K562 (cell line): ENCODE results near the gene SPATA6. TPM values are rescaled to one million over a fixed set of nuclear protein-coding genes. Genes with fewer than 3 reads are reported as not detected.

Experiments
- ATAC-seq: fragments of 200-7000 bp; cut with Tn5 transposase; 3 replicates; pipeline ENCODE4 v1.9.1; 2020; ENCODE audit warnings: moderate library complexity
- BruUV-seq: library from RNA; stranded (reverse); fragments of 400-500 nt; replicated peaks from 2 replicates; lab custom pipeline; 2021; lab: Mats Ljungman, UMichigan
- CTCF ChIA-PET: fragments of 300-600 bp; formaldehyde crosslinking; extraction: SDS; loops from one replicate; lab custom pipeline; 2021; ENCODE audit warnings: low intra/inter-chr PET ratio; lab: Yijun Ruan, JAX
- POLR2A ChIA-PET: fragments of 300-600, 350-650 bp; sonication (Branson Sonifier 250); formaldehyde crosslinking; extraction: SDS; loops from one replicate; lab custom pipeline; 2021; ENCODE audit warnings: antibody characterized with exemption, inconsistent platforms; lab: Yijun Ruan, JAX
- DNase-seq, 4 experiments: peaks; one replicate each; pipeline versions ENCODE4 v3.0.0 to v3.0.0-alpha.2; 2011 to 2018; ENCODE audit warnings: low spot score in 3 of 4, mixed read lengths in 3 of 4; ENCODE audit errors: extremely low read depth in 1 of 4
- FAIRE-seq: peaks from 2 replicates; lab custom pipeline; 2011; peaks lifted over from hg19 to GRCh38; lab: Jason Lieb, UNC
- H2AFZ ChIP-seq: 2 replicates; pipeline ENCODE4 v1.6.0; 2011; ENCODE audit warnings: low read depth, low read length, control low read depth, inconsistent platforms
- H3K27ac ChIP-seq: fragments of 200-600 bp; 3 replicates; pipeline ENCODE4 v1.8.0; 2011; ENCODE audit warnings: low read depth, mild to moderate bottlenecking, control low read depth, inconsistent platforms, low read length, moderate library complexity, mixed read lengths; ENCODE audit errors: extremely low read depth
- H3K27me3 ChIP-seq, 2 experiments: fragments of 300-600 bp in 1 of 2; 2 replicates in 1 of 2; 3 replicates in 1 of 2; pipeline versions ENCODE4 v1.6.0 to v1.8.0; 2011; ENCODE audit warnings: inconsistent platforms in 2 of 2, low read length in 2 of 2, mild to moderate bottlenecking in 1 of 2, mixed read lengths in 1 of 2, moderate library complexity in 1 of 2; ENCODE audit not compliant: control insufficient read depth in 2 of 2, insufficient read depth in 2 of 2
- H3K36me3 ChIP-seq: fragments of 300-600 bp; 3 replicates; pipeline ENCODE4 v1.8.0; 2011; ENCODE audit warnings: mild to moderate bottlenecking, low read length, inconsistent platforms; ENCODE audit not compliant: control insufficient read depth, insufficient read depth
- H3K4me1 ChIP-seq, 2 experiments: fragments of 200-600 bp in 1 of 2; replicated peaks in 1 of 2; 2 replicates in 1 of 2; 3 replicates in 1 of 2; pipeline versions ENCODE4 v1.5.1 to v1.8.0; 2011; ENCODE audit warnings: inconsistent platforms in 2 of 2, low read length in 2 of 2, mild to moderate bottlenecking in 1 of 2, mixed read lengths in 1 of 2, moderate library complexity in 1 of 2; ENCODE audit not compliant: control insufficient read depth in 2 of 2, insufficient read depth in 2 of 2
- H3K4me2 ChIP-seq: 2 replicates; pipeline ENCODE4 v1.6.1; 2011; ENCODE audit warnings: low read length, control low read depth, inconsistent platforms, mixed read lengths; ENCODE audit not compliant: insufficient read depth
- H3K4me3 ChIP-seq: fragments of 200-600 bp; sonication (generic), shearing (Covaris generic); 2 replicates; pipeline ENCODE4 v1.5.1; 2016; ENCODE audit warnings: control low read depth, inconsistent platforms
- H3K79me2 ChIP-seq: fragments of 200-600 bp; 3 replicates; pipeline ENCODE4 v1.8.0; 2011; ENCODE audit warnings: low read length, inconsistent platforms; ENCODE audit not compliant: control insufficient read depth, insufficient read depth
- H3K9ac ChIP-seq, 2 experiments: 2 replicates each; pipeline versions ENCODE4 v1.6.0 to v1.6.1; 2011; ENCODE audit warnings: low read depth in 2 of 2, low read length in 2 of 2, control low read depth in 1 of 2, inconsistent platforms in 1 of 2, mild to moderate bottlenecking in 1 of 2, mixed read lengths in 1 of 2; ENCODE audit not compliant: insufficient read depth in 1 of 2
- H3K9me1 ChIP-seq: one replicate; pipeline ENCODE4 v1.6.0; 2011; ENCODE audit warnings: inconsistent platforms, mild to moderate bottlenecking, low read length, moderate library complexity; ENCODE audit not compliant: control insufficient read depth, insufficient read depth
- H3K9me3 ChIP-seq: replicated peaks from 2 replicates; pipeline ENCODE4 v1.5.1; 2011; ENCODE audit warnings: low read depth, low read length, inconsistent platforms; ENCODE audit not compliant: control insufficient read depth, insufficient read depth
- H4K20me1 ChIP-seq: replicated peaks from 2 replicates; pipeline ENCODE4 v1.6.1; 2011; ENCODE audit warnings: low read length, inconsistent platforms, mixed read lengths; ENCODE audit not compliant: control insufficient read depth, insufficient read depth
- CSDE1 ChIP-seq, 2 experiments: fragments of 450-650 bp; IDR thresholded peaks; 2 replicates each; pipeline ENCODE4 v1.6.1; 2016; ENCODE audit warnings: mild to moderate bottlenecking in 1 of 2
- GABPB2 ChIP-seq: fragments of 250-450 bp; sonication (Bioruptor Pico); conservative IDR thresholded peaks from 2 replicates; pipeline ENCODE4 v1.5.1; 2021; ENCODE audit warnings: mild to moderate bottlenecking
- HMGXB4 ChIP-seq: sonication (generic); formaldehyde crosslinking; IDR thresholded peaks from 2 replicates; pipeline ENCODE4 v1.8.1; 2023; ENCODE audit warnings: mild to moderate bottlenecking, missing genetic modification reagents
- SUPT5H ChIP-seq: fragments of 450-650 bp; IDR thresholded peaks from 2 replicates; pipeline ENCODE4 v1.6.1; 2016
- USF1 ChIP-seq: sonication (generic); formaldehyde crosslinking; IDR thresholded peaks from 2 replicates; pipeline ENCODE4 v1.9.0; 2022; ENCODE audit warnings: mild to moderate bottlenecking, missing genetic modification reagents
- USF2 ChIP-seq: sonication (generic); formaldehyde crosslinking; IDR thresholded peaks from 2 replicates; pipeline ENCODE4 v1.5.0; 2020; ENCODE audit warnings: missing genetic modification reagents
- ZBTB9 ChIP-seq: fragments of 450-650 bp; formaldehyde crosslinking; IDR thresholded peaks from 2 replicates; pipeline ENCODE4 v1.4.0; 2020; ENCODE audit warnings: mild to moderate bottlenecking, moderate library complexity
- ZNF277 ChIP-seq: fragments of 250-450 bp; sonication (Bioruptor Pico); IDR thresholded peaks from 2 replicates; pipeline ENCODE4 v1.8.0; 2022; ENCODE audit warnings: inconsistent platforms, mild to moderate bottlenecking, moderate library complexity, borderline replicate concordance
- ZNF324 ChIP-seq: fragments of 250-450 bp; sonication (Bioruptor Pico); IDR thresholded peaks from 2 replicates; pipeline ENCODE4 v1.4.0; 2020; ENCODE audit warnings: mild to moderate bottlenecking
- ZNF586 ChIP-seq: fragments of 450-650 bp; formaldehyde crosslinking; conservative IDR thresholded peaks from 2 replicates; pipeline ENCODE4 v1.4.0; 2020; ENCODE audit warnings: mild to moderate bottlenecking, moderate library complexity
- WGBS: fragments of 100-300 bp; shearing (Covaris generic); methylation state at CpG from one replicate; pipeline ENCODE4 v1.1.6; 2016; ENCODE audit warnings: low coverage, mixed read lengths; ENCODE audit not compliant: insufficient coverage; ENCODE audit errors: missing lambda C conversion rate; 5-methylcytosine and 5-hydroxymethylcytosine counted together
- in situ Hi-C: fragments of 300-500 bp; cut with MboI; formaldehyde crosslinking; loops from 4 replicates; pipeline ENCODE4 v1.15.0; 2018; ENCODE audit warnings: inconsistent platforms, mixed read lengths
- intact Hi-C: fragments of 100-400 bp; cut with micrococcal nuclease; formaldehyde crosslinking; loops from 2 replicates; pipeline ENCODE4 v1.14.2; 2022
- polyA plus RNA-seq, 8 experiments: library from polyadenylated mRNA; depleted of rRNA in 4 of 8; stranded (reverse) in 5 of 8; unstranded in 3 of 8; fragments of >200 nt; fragmentation: Nextera tagmentation in 2 of 8; fragmentation: Illumina TruSeq in 1 of 8; extraction: Ambion mirVana in 2 of 8; extraction: Trizol in 1 of 8; gene quantifications; 2 replicates each; pipeline versions ENCODE4 v1.2.1 to v1.2.3, GENCODE V29; 2011 to 2014; ENCODE audit warnings: inconsistent platforms in 1 of 8, missing spikeins in 1 of 8
- total RNA-seq, 7 experiments: library from RNA; depleted of rRNA in 6 of 7; stranded (reverse); fragments of >200 nt in 6 of 7; fragmentation: Illumina TruSeq in 2 of 7; extraction: Trizol in 2 of 7; gene quantifications; 2 replicates each; pipeline versions ENCODE4 v1.2.1 to v1.2.3, GENCODE V29; 2011 to 2021; ENCODE audit warnings: low replicate concordance in 1 of 7

SPATA6 gene
- total and polyA plus RNA-seq, 9 of the 15 experiments (the other 6 are each of a cell fraction or from before 2014, with no cell fraction given), result 0.01 to 0.91 (median 0.18) TPM

- FAIRE-seq (no peak), ATAC-seq (no peak), DNase-seq (no peak)
- H3K36me3 ChIP-seq, result no peaks in the 10 kb centered on the region
- H2AFZ ChIP-seq, result no peak overlapping the region
- in situ Hi-C loops (no loop called here), intact Hi-C loops (no loop called here)
- ChIA-PET POLR2A (no interaction called here), CTCF (no interaction called here)
- no peaks in the 10 kb centered on the region for H3K79me2 ChIP-seq
- no peaks in the 10 kb centered on the region for H3K4me1 ChIP-seq
- BruUV-seq, result no TSS peak
- H3K27ac ChIP-seq, result no peak overlapping the region
- H3K4me2 ChIP-seq, result no peak overlapping the region
- H3K27me3 ChIP-seq, result no peaks in the 10 kb centered on the region
- 0% methylated on average over 1 of the region's 1 CpG for WGBS
- no peaks in the 10 kb centered on the region for H3K9me3 ChIP-seq
- H3K9ac ChIP-seq, result no peak overlapping the region
- no peak overlapping the region for H3K4me3 ChIP-seq
- no peaks in the 10 kb centered on the region for H4K20me1 ChIP-seq
- no peaks in the 10 kb centered on the region for H3K9me1 ChIP-seq
- no peak for TF ChIP-seq SUPT5H
- TF ChIP-seq USF2 (CRISPR knock-in tag), result no peak
- no peak for TF ChIP-seq ZNF277
- TF ChIP-seq CSDE1 (IDR thresholded peaks at IDR 0.05), result no peak
- no peak for TF ChIP-seq ZBTB9 (CRISPR knock-in tag)
- no peak for TF ChIP-seq ZNF586
- TF ChIP-seq ZNF324, result no peak
- no peak for TF ChIP-seq GABPB2 (CRISPR knock-in tag)
- TF ChIP-seq HMGXB4 (CRISPR knock-in tag), result no peak
- no peak for TF ChIP-seq USF1 (CRISPR knock-in tag)
- TF ChIP-seq, all 486 proteins: peak for 0
Measured at GRCh38 chr1:48254254-48254653, 217.8 kb downstream of the SPATA6 start.
